ENCODE data around the gene MATR3.

- no peak for TF ChIP-seq CTCF (IDR thresholded peaks at IDR 0.05)
- no peak for TF ChIP-seq POLR2A (IDR thresholded peaks at IDR 0.05; ENCODE audit: low read depth)
- no peak for TF ChIP-seq EP300 (IDR thresholded peaks at IDR 0.05)
- no peak for TF ChIP-seq POLR2AphosphoS5 (IDR thresholded peaks at IDR 0.05)
Measured at GRCh38 chr5:139358064-139358463, 64.5 kb downstream of the MATR3 start.

All from esophagus muscularis mucosa (tissue), 4 donors.